Upper lobe of right lung (tissue), 1 donor: Measurements from ENCODE around the gene CLEC4F. TPM values are rescaled to one million over a fixed set of nuclear protein-coding genes. Genes with fewer than 3 reads are reported as not detected.

Experiments
- ATAC-seq: fragments of 200-7000 bp; cut with Tn5 transposase; one replicate; pipeline ENCODE4 v1.9.1; 2020; ENCODE audit warnings: mild to moderate bottlenecking, moderate library complexity
- DNase-seq: peaks from one replicate; pipeline ENCODE4 v3.0.0-alpha.2; 2020
- H3K27ac ChIP-seq: fragments of 200-600 bp; one replicate; pipeline ENCODE4 v1.8.0; 2022
- H3K27me3 ChIP-seq: fragments of 200-600 bp; one replicate; pipeline ENCODE4 v1.8.0; 2022; ENCODE audit warnings: mild to moderate bottlenecking
- H3K36me3 ChIP-seq: fragments of 200-600 bp; one replicate; pipeline ENCODE4 v1.8.0; 2022
- H3K4me1 ChIP-seq: fragments of 200-600 bp; one replicate; pipeline ENCODE4 v1.8.0; 2022
- H3K4me3 ChIP-seq: fragments of 200-600 bp; one replicate; pipeline ENCODE4 v1.8.0; 2022; ENCODE audit warnings: mild to moderate bottlenecking
- H3K9me3 ChIP-seq: fragments of 200-600 bp; one replicate; pipeline ENCODE4 v1.8.0; 2022
- intact Hi-C: fragments of 100-400 bp; cut with DNase I; formaldehyde crosslinking; loops from one replicate; pipeline ENCODE4 v1.11.0; 2022
- long read RNA-seq: library from polyadenylated mRNA; unstranded; transcript quantifications from one replicate; pipeline ENCODE4 v2.0.0, GENCODE V29; 2021
- total RNA-seq: library from RNA; stranded (reverse); fragmentation: NEBNext Ultra II Directional; extraction: Animal tissue kit (Norgen Biotek cat#: 25700); gene quantifications from one replicate; pipeline ENCODE4 v1.2.1, GENCODE V29; 2021
- TF ChIP-seq, protein P1 (sequence below): fragments of 200-600 bp; IDR thresholded peaks from one replicate; pipeline ENCODE4 v1.8.0; 2022; ENCODE audit warnings: antibody characterized with exemption
- donor health status: DM: no; HTN: yes; CAD: no; lungs with severe emphysema.

The CLEC4F gene, protein sequence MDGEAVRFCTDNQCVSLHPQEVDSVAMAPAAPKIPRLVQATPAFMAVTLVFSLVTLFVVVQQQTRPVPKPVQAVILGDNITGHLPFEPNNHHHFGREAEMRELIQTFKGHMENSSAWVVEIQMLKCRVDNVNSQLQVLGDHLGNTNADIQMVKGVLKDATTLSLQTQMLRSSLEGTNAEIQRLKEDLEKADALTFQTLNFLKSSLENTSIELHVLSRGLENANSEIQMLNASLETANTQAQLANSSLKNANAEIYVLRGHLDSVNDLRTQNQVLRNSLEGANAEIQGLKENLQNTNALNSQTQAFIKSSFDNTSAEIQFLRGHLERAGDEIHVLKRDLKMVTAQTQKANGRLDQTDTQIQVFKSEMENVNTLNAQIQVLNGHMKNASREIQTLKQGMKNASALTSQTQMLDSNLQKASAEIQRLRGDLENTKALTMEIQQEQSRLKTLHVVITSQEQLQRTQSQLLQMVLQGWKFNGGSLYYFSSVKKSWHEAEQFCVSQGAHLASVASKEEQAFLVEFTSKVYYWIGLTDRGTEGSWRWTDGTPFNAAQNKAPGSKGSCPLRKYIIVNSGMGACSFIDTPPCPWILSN
- 1.2 TPM for total RNA-seq
- long read RNA-seq, partial matches to known transcripts, result 0 of 3 reads
- long read RNA-seq, other reads (novel, unspliced or antisense), result 3 of 3 reads

DNA sequence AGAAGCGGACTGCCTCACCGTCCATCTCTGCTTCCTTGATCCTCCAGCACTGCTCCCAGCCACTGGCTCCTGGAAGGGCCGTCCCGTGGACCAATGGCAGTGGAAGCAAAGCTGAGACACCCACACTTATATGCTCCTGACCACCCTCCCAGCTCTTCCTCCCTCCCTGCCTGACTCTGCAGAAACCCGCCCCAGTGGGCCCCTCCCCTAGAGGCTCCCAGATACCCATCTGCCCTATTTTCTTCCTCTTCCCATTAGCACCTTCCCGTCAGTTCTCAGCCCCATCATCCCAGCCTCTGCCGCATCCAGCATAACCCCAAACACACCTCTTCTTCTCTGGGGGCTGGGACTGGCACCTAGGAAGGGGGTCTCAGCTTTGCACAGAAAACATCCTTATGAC is at the start of gene CLEC4F:
Gene CLEC4F, minus strand, starts transcription at position 101 of the 400 bp plus-strand sequence. Its CDS starts 76 bp downstream, at position 25.
- Histone ChIP-seq H3K27ac (no peak within 1 kb of the TSS), H3K36me3 (no peaks in the 10 kb centered on the region), H3K4me1 (no peaks in the 10 kb centered on the region), H3K27me3 (peaks cover 10% of the 10 kb centered on the region), H3K4me3 (no peak within 1 kb of the TSS), H3K9me3 (no peaks in the 10 kb centered on the region)
- DNase-seq (no peak), ATAC-seq (peak; percentile 21)
- intact Hi-C loops, result no loop called here
- TF ChIP-seq, protein P1, sequence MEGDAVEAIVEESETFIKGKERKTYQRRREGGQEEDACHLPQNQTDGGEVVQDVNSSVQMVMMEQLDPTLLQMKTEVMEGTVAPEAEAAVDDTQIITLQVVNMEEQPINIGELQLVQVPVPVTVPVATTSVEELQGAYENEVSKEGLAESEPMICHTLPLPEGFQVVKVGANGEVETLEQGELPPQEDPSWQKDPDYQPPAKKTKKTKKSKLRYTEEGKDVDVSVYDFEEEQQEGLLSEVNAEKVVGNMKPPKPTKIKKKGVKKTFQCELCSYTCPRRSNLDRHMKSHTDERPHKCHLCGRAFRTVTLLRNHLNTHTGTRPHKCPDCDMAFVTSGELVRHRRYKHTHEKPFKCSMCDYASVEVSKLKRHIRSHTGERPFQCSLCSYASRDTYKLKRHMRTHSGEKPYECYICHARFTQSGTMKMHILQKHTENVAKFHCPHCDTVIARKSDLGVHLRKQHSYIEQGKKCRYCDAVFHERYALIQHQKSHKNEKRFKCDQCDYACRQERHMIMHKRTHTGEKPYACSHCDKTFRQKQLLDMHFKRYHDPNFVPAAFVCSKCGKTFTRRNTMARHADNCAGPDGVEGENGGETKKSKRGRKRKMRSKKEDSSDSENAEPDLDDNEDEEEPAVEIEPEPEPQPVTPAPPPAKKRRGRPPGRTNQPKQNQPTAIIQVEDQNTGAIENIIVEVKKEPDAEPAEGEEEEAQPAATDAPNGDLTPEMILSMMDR, result no peak

DNA sequence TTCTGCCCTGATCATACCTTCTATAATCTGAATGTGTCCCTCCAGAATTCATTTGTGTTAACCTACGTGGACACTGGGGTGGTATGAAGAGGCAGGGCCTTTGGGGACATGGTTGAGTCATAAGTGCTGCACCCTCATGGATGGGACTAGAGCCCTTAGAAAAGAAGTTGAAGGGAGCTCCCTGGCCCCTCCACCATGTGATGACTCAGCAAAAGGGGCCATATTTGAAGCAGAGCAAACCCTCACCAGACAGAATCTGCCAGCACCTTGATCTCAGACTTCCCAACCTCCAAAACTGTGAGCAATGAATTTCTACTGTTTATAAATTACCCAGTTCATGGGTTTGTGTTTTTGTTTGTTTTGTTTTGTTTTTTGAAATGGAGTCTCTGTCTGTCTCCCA is 48.6 kb upstream of the CLEC4F start:
- peaks cover 30% of the 10 kb centered on the region for H3K27me3 ChIP-seq
- intact Hi-C loops, result no loop called here
- DNase-seq (no peak), ATAC-seq (no peak)
- H3K9me3 ChIP-seq, result no peaks in the 10 kb centered on the region
- H3K36me3 ChIP-seq, result no peaks in the 10 kb centered on the region
- no peak overlapping the region for H3K27ac ChIP-seq
- TF ChIP-seq, protein P1, result no peak
- no peak overlapping the region for H3K4me3 ChIP-seq
- H3K4me1 ChIP-seq, result peaks cover 3% of the 10 kb centered on the region

DNA sequence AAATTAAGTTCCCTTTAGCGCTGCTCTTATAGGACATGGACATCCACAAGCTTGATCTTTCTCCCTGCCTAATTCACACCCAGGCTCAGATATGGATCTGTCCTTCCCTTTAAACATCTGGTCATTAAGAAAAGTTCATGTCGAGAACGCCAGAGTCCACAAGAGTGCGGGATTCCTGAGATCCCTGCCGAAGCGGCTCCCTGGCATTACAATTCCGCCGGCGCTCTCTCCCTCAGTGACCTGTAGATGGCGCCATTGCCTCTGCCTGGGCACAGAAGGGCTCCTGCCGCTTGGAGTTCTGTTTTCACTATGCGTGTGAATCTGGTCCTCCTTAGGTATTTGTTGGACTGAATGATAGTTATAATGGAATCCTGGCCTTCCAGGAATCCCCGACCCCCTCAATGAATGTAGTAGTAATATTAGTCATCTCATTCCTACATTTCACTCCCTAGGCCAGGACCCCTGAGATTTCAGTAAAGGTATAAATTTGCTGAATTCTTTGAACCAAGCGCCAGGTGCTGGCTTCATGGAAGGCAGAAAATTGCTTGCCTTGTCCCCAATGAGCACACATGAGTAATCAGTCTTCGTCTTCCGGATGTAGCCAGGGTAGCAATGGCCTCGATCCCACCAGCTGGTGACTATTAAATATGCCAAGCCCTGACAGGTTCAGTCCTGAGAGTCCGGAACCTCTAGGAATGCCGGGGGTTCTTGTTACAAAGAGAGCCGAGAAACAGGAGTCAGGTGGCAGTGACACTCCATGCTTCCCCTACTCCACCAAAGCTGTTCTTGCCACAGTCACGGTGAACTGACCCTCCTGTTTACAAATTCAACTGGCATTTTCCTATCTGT is 41.6 kb upstream of the CLEC4F start:
- Histone ChIP-seq H3K4me3 (no peak overlapping the region), H3K27me3 (peaks cover 39% of the 10 kb centered on the region), H3K27ac (no peak overlapping the region), H3K36me3 (no peaks in the 10 kb centered on the region), H3K4me1 (no peaks in the 10 kb centered on the region), H3K9me3 (no peaks in the 10 kb centered on the region)
- TF ChIP-seq, protein P1, result peak; percentile 97
- DNase-seq (peak; percentile 86), ATAC-seq (peak; percentile 97)
- intact Hi-C loops, result no loop called here

DNA sequence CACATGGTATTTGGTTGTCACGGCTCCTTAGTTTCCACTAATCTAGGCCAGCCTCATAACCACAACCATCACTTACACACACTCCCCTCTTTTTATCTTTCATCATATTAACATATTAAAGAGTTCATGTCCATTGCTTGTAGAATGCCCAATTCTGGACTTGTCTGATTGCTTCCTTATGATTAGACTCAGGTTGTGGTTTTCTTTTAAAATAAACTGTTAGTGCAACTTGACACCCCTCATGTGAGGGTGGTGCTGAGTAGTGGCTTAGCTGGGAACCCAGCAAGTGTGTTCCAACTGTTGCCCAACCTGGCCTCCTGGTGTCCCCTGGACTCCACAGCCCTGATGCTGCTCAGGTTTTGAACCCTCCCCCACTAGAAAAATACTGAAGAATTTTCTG is 35.3 kb upstream of the CLEC4F start:
- Histone ChIP-seq H3K27me3 (peaks cover 15% of the 10 kb centered on the region), H3K4me3 (no peak overlapping the region), H3K27ac (no peak overlapping the region), H3K36me3 (no peaks in the 10 kb centered on the region), H3K4me1 (no peaks in the 10 kb centered on the region), H3K9me3 (no peaks in the 10 kb centered on the region)
- no peak for DNase-seq
- intact Hi-C loops, result no loop called here
- TF ChIP-seq, protein P1, result no peak
- ATAC-seq, result no peak

DNA sequence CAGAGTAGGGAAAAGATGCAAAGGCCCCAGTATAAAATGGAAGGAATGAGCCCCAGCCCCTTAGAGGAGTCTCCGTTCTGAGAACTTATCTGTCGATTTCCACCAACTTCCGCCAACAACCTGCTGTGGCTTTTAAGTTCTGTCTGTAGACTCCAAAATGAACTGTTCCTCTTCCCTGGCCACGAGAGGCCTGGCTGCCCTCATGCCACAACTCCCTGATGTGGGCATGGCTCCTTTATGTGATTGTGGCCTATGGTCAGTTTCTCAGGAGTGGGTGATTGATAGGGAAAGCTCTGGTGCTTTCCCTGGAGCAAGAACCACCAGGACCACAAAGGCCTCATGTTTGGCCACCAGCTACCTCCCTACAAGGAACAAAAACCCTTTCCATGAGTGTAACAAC is 34.0 kb upstream of the CLEC4F start:
- Histone ChIP-seq H3K4me3 (no peak overlapping the region), H3K4me1 (no peaks in the 10 kb centered on the region), H3K27me3 (peaks cover 7% of the 10 kb centered on the region), H3K27ac (no peak overlapping the region), H3K9me3 (no peaks in the 10 kb centered on the region), H3K36me3 (no peaks in the 10 kb centered on the region)
- ATAC-seq (no peak), DNase-seq (no peak)
- intact Hi-C loops, result no loop called here
- TF ChIP-seq, protein P1, result no peak
